ENCODE results near the gene FREM1.

FREM1 gene

GRCh38 chr9:14909961-14910805 is at the start of gene FREM1:
FREM1 (minus strand) TSS chr9:14910428; CDS start chr9:14868977, 41,451 bp downstream.
- Histone ChIP-seq H2AFZ (ENCODE audit: low read length) (no peak within 1 kb of the TSS), H3K27ac (ENCODE audit: low read depth, low read length, poor library complexity, severe bottlenecking) (no peak within 1 kb of the TSS), H3K9me3 (ENCODE audit: low read length) (no peaks in the 10 kb centered on the region), H3K36me3 (ENCODE audit: insufficient read depth, low read length) (no peaks in the 10 kb centered on the region), H3K79me2 (ENCODE audit: insufficient read depth, low read length) (no peaks in the 10 kb centered on the region), H3K9ac (ENCODE audit: low read length) (no peak within 1 kb of the TSS), H3F3A (ENCODE audit: insufficient read depth, low read length) (no peaks in the 10 kb centered on the region), H3K4me3 (ENCODE audit: low read depth, low read length, poor library complexity, severe bottlenecking) (no peak within 1 kb of the TSS), H3K4me2 (ENCODE audit: low read length) (no peak within 1 kb of the TSS), H3K27me3 (ENCODE audit: insufficient read depth, low read length) (no peaks in the 10 kb centered on the region), H4K20me1 (ENCODE audit: insufficient read depth, low read length) (no peaks in the 10 kb centered on the region), H3K4me1 (ENCODE audit: insufficient read depth, low read length, severe bottlenecking) (no peaks in the 10 kb centered on the region), H3K9me2 (ENCODE audit: low read depth, low read length) (no peaks in the 10 kb centered on the region)
- TF ChIP-seq CTCF (IDR thresholded peaks at IDR 0.05; ENCODE audit: low read length) (no peak), EZH2 (IDR thresholded peaks at IDR 0.05; ENCODE audit: borderline replicate concordance, low read length) (no peak)

- Histone ChIP-seq H3K4me1 (ENCODE audit: insufficient read depth, low read length, severe bottlenecking) (no peaks in the 10 kb centered on the region), H4K20me1 (ENCODE audit: insufficient read depth, low read length) (no peaks in the 10 kb centered on the region), H3K4me2 (ENCODE audit: low read length) (no peak overlapping the region), H3K79me2 (ENCODE audit: insufficient read depth, low read length) (no peaks in the 10 kb centered on the region), H3K4me3 (ENCODE audit: low read depth, low read length, poor library complexity, severe bottlenecking) (no peak overlapping the region), H3F3A (ENCODE audit: insufficient read depth, low read length) (no peaks in the 10 kb centered on the region), H3K9ac (ENCODE audit: low read length) (no peak overlapping the region), H3K9me2 (ENCODE audit: low read depth, low read length) (no peaks in the 10 kb centered on the region), H3K27ac (ENCODE audit: low read depth, low read length, poor library complexity, severe bottlenecking) (no peak overlapping the region), H3K36me3 (ENCODE audit: insufficient read depth, low read length) (no peaks in the 10 kb centered on the region), H3K9me3 (ENCODE audit: low read length) (no peaks in the 10 kb centered on the region), H3K27me3 (ENCODE audit: insufficient read depth, low read length) (no peaks in the 10 kb centered on the region), H2AFZ (ENCODE audit: low read length) (no peak overlapping the region)
- TF ChIP-seq CTCF (IDR thresholded peaks at IDR 0.05; ENCODE audit: low read length) (no peak), EZH2 (IDR thresholded peaks at IDR 0.05; ENCODE audit: borderline replicate concordance, low read length) (no peak)
Measured at GRCh38 chr9:14958989-14959388, 48.8 kb upstream of the FREM1 start.

- no peaks in the 10 kb centered on the region for H4K20me1 ChIP-seq (ENCODE audit: insufficient read depth, low read length)
- no peaks in the 10 kb centered on the region for H3K9me2 ChIP-seq (ENCODE audit: low read depth, low read length)
- H2AFZ ChIP-seq (ENCODE audit: low read length): no peak overlapping the region
- H3K4me3 ChIP-seq (ENCODE audit: low read depth, low read length, poor library complexity, severe bottlenecking): no peak overlapping the region
- no peak overlapping the region for H3K27ac ChIP-seq (ENCODE audit: low read depth, low read length, poor library complexity, severe bottlenecking)
- no peaks in the 10 kb centered on the region for H3K9me3 ChIP-seq (ENCODE audit: low read length)
- H3K4me1 ChIP-seq (ENCODE audit: insufficient read depth, low read length, severe bottlenecking): no peaks in the 10 kb centered on the region
- H3F3A ChIP-seq (ENCODE audit: insufficient read depth, low read length): no peaks in the 10 kb centered on the region
- H3K36me3 ChIP-seq (ENCODE audit: insufficient read depth, low read length): no peaks in the 10 kb centered on the region
- TF ChIP-seq CTCF (IDR thresholded peaks at IDR 0.05; ENCODE audit: low read length) (no peak), EZH2 (IDR thresholded peaks at IDR 0.05; ENCODE audit: borderline replicate concordance, low read length) (no peak)
- H3K27me3 ChIP-seq (ENCODE audit: insufficient read depth, low read length): no peaks in the 10 kb centered on the region
- H3K4me2 ChIP-seq (ENCODE audit: low read length): no peak overlapping the region
- H3K79me2 ChIP-seq (ENCODE audit: insufficient read depth, low read length): no peaks in the 10 kb centered on the region
- H3K9ac ChIP-seq (ENCODE audit: low read length): no peak overlapping the region
Measured at GRCh38 chr9:14957109-14957508, 46.9 kb upstream of the FREM1 start.
